ENCODE data around the gene GP9.

GP9 gene

GRCh38 chr3:129030611-129031010, 30.0 kb upstream of the GP9 start:
- no peak for DNase-seq

- DNase-seq = no peak
Observed at GRCh38 chr3:129031476-129032215, 28.9 kb upstream of the GP9 start.

- no peak for DNase-seq
Observed at GRCh38 chr3:129032716-129033115, 27.9 kb upstream of the GP9 start.

GRCh38 chr3:129033151-129033550, 27.4 kb upstream of the GP9 start:
- DNase-seq = no peak

- no peak for DNase-seq
Observed at GRCh38 chr3:129033633-129034321, 26.8 kb upstream of the GP9 start.

GRCh38 chr3:129034642-129035041, 25.9 kb upstream of the GP9 start:
- peak in 2 of 3 donors; percentile 23 to 42 for DNase-seq

- DNase-seq = no peak
Observed at GRCh38 chr3:129035360-129036221, 25.0 kb upstream of the GP9 start.

GRCh38 chr3:129036222-129037092, 24.1 kb upstream of the GP9 start:
- DNase-seq = no peak

GRCh38 chr3:129037093-129037419, 23.5 kb upstream of the GP9 start:
- DNase-seq = no peak

- no peak for DNase-seq
Observed at GRCh38 chr3:129038121-129038855, 22.3 kb upstream of the GP9 start.

- peak in 1 of 3 donors; percentile 17 for DNase-seq
Observed at GRCh38 chr3:129039271-129040038, 21.1 kb upstream of the GP9 start.

GRCh38 chr3:129040039-129040336, 20.6 kb upstream of the GP9 start:
- DNase-seq = no peak

- no peak for DNase-seq
Observed at GRCh38 chr3:129040579-129041300, 19.8 kb upstream of the GP9 start.

- DNase-seq = peak in 1 of 3 donors; percentile 53
Observed at GRCh38 chr3:129045675-129046036, 14.9 kb upstream of the GP9 start.

GRCh38 chr3:129046037-129046731, 14.4 kb upstream of the GP9 start:
- no peak for DNase-seq

- no peak for DNase-seq
Observed at GRCh38 chr3:129046732-129047552, 13.6 kb upstream of the GP9 start.

- no peak for DNase-seq
Observed at GRCh38 chr3:129047553-129047839, 13.1 kb upstream of the GP9 start.

GRCh38 chr3:129050556-129051295, 9.9 kb upstream of the GP9 start:
- no peak for DNase-seq

GRCh38 chr3:129051871-129052340, 8.7 kb upstream of the GP9 start:
- DNase-seq = no peak

All from suppressor macrophage treated with lipopolysaccharide for 1 hour (primary cell).